ENCODE measurements around the gene OBI1.

OBI1 gene

DNA sequence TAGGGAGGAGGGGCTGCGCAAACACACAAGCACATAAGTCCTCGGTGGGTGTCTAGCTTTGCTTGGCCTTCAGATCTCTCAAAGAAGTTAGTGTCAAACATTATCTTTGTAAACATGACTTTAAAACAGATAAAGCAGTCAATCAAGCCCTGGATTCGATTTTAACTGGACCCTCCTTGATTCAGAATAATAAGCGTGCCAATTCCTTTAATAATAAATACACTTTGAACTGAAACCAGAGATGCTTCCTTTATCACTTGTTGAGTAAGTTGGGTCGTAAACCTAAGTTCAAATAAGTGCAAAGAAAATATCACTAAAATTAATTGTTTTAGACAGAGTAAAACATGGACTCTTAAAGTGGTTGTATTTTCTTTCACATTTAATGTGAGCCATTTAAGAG, 86.5 kb downstream of the OBI1 start:
- DNase-seq, result no peak

DNA sequence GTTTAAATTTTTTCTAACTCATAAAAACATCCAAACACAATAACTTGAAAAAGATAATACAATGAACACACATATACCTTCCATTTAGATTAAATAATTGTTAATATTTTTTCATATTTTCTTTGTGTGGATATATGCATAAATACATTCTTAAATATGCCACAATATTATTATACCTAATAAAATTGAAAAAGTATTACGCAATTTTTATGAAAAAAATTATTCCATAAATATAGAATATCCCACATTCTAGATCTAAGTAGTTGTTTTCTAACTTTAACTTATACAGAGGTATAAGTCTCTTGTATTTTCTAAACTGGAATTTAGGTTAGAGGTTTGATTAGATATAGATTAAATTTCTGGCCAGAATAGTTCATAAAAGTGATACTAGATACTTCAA, 89.9 kb downstream of the OBI1 start:
- DNase-seq, result no peak

DNA sequence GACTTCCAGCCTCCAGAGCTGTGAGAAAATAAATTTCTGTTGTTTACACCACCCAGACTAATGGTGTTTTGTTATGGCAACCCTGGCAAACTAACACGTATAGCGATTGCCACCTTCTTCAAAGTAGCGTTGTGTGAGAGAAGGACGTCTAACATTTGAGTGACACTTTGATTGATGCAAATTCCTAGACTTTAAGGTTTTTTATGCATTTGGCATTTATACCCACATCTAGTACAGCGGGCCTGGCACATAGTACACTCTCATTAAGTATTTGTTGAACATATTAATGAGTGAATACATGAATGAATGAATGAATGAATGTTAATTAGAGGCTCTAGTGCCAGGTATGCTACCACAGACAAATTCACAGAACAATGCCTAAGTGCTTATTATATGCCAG, 92.3 kb downstream of the OBI1 start:
- no peak for DNase-seq

Measured in stimulated activated CD4-positive, alpha-beta T cell treated with anti-CD3 and anti-CD28 coated beads, Interleukin-2, amount 100 ng/mL, for 48 hours (primary cell).